Gastrocnemius medialis (tissue), 4 donors: ENCODE data around the gene LARP1B. TPM values are rescaled to one million over a fixed set of nuclear protein-coding genes. Genes with fewer than 3 reads are reported as not detected.
"Not testable (repeated sequence)": the region's sequence is repeated elsewhere in the genome, so short reads cannot be mapped to it uniquely, and the experiment has no call there.

Experiments
- ATAC-seq, 2 donors: fragments of 150-250 bp; one replicate each; pipeline ENCODE4 v1.9.1; 2016
- DNase-seq, 2 donors: peaks; one replicate each; pipeline ENCODE4 v3.0.0-alpha.2; 2019
- H3K27ac ChIP-seq, 4 donors: fragments of 200-600 bp; sonication (generic); 1 replicate in 1 of 4; 2 replicates in 3 of 4; pipeline ENCODE4 v1.5.1; 2016 to 2018; ENCODE audit warnings: mild to moderate bottlenecking in 2 of 4, moderate library complexity in 1 of 4
- H3K27me3 ChIP-seq, 3 donors: fragments of 200-600 bp; sonication (generic) in 2 of 3; 1 replicate in 1 of 3; 2 replicates in 2 of 3; pipeline versions ENCODE4 v1.5.1 to v1.6.0; 2016 to 2019; ENCODE audit warnings: mild to moderate bottlenecking in 1 of 3, moderate library complexity in 1 of 3
- H3K36me3 ChIP-seq, 2 donors: fragments of 200-600 bp; sonication (generic) in 1 of 2; one replicate each; pipeline ENCODE4 v1.5.1; 2017 to 2018
- H3K4me1 ChIP-seq, 2 donors: fragments of 200-600 bp; sonication (generic) in 1 of 2; one replicate each; pipeline ENCODE4 v1.5.1; 2016 to 2017; ENCODE audit warnings: mild to moderate bottlenecking in 2 of 2
- H3K4me3 ChIP-seq, 4 donors: fragments of 200-600 bp; sonication (generic) in 3 of 4; 1 replicate in 1 of 4; 2 replicates in 3 of 4; pipeline ENCODE4 v1.5.1; 2016 to 2019; ENCODE audit warnings: mild to moderate bottlenecking in 2 of 4
- H3K9me3 ChIP-seq, 3 donors: fragments of 200-600 bp; sonication (generic) in 2 of 3; 1 replicate in 1 of 3; 2 replicates in 2 of 3; pipeline ENCODE4 v1.5.1; 2016 to 2019
- POLR2A ChIP-seq, 2 donors: fragments of 450-650 bp; IDR thresholded peaks; one replicate each; pipeline ENCODE4 v1.6.1; 2017; ENCODE audit warnings: antibody characterized with exemption in 2 of 2, mild to moderate bottlenecking in 2 of 2, moderate library complexity in 2 of 2
- in situ Hi-C, 4 donors: fragments of 200-750 bp; cut with MboI; loops; one replicate each; pipeline versions ENCODE4 v1.15.0 to v1.8.0; 2017; ENCODE audit warnings: low sequenced_read_pairs in 4 of 4
- intact Hi-C: fragments of 100-400 bp; cut with DNase I; formaldehyde crosslinking; loops from one replicate; pipeline ENCODE4 v1.15.1; 2023; ENCODE audit warnings: low total_unique reads
- total RNA-seq, 4 donors: library from RNA; depleted of rRNA; stranded (reverse); fragments of >200 nt; gene quantifications; one replicate each; pipeline versions ENCODE4 v1.1.0 to v1.2.3, GENCODE V29; 2016
- TF ChIP-seq, protein P1 (sequence below), 5 experiments: fragments of 450-650 bp in 3 of 5; fragments of 200-600 bp in 2 of 5; sonication (generic) in 2 of 5; IDR thresholded peaks in 4 of 5; conservative IDR thresholded peaks in 1 of 5; 1 replicate in 4 of 5; 2 replicates in 1 of 5; pipeline ENCODE4 v1.5.1; 2016 to 2019; ENCODE audit warnings: antibody characterized with exemption in 5 of 5, mild to moderate bottlenecking in 3 of 5, moderate library complexity in 3 of 5

Gene LARP1B
- total RNA-seq, 4 donors from 2014 or later: 19.5 to 23.5 (median 22.8) TPM

- intact Hi-C loops (no loop called here), in situ Hi-C loops (no loop called here)
- no peaks in the 10 kb centered on the region for H3K27me3 ChIP-seq
- no peaks in the 10 kb centered on the region for H3K36me3 ChIP-seq
- no peak for TF ChIP-seq POLR2A (IDR thresholded peaks at IDR 0.05)
- TF ChIP-seq, protein P1, sequence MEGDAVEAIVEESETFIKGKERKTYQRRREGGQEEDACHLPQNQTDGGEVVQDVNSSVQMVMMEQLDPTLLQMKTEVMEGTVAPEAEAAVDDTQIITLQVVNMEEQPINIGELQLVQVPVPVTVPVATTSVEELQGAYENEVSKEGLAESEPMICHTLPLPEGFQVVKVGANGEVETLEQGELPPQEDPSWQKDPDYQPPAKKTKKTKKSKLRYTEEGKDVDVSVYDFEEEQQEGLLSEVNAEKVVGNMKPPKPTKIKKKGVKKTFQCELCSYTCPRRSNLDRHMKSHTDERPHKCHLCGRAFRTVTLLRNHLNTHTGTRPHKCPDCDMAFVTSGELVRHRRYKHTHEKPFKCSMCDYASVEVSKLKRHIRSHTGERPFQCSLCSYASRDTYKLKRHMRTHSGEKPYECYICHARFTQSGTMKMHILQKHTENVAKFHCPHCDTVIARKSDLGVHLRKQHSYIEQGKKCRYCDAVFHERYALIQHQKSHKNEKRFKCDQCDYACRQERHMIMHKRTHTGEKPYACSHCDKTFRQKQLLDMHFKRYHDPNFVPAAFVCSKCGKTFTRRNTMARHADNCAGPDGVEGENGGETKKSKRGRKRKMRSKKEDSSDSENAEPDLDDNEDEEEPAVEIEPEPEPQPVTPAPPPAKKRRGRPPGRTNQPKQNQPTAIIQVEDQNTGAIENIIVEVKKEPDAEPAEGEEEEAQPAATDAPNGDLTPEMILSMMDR (IDR thresholded peaks at IDR 0.05 in 4 of 5, conservative IDR thresholded peaks at IDR 0.05 in 1 of 5): no peak
- no peak for DNase-seq
- H3K27ac ChIP-seq: no peak overlapping the region
- ATAC-seq: no peak
- H3K4me3 ChIP-seq: no peak overlapping the region
- no peaks in the 10 kb centered on the region for H3K9me3 ChIP-seq
- no peaks in the 10 kb centered on the region for H3K4me1 ChIP-seq
These were observed 183.3 kb downstream of the LARP1B start for GRCh38 chr4:128244379-128244778.

DNA sequence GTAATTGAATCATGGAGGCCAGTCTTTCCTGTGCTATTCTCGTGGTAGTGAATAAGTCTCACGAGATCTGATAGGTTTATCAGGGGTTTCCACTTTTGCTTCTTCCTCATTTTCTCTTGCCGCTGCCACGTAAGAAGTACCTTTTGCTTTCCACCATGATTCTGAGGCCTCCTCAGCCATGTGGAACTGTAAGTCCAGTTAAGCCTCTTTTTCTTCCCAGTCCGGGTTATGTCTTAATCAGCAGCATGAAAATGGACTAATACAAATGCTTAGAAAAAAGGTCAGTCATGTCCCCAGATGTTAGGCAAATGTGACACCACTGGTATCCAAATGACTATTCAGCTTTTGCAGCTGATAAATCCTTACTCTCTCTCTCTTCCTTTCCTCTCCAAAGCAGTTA lies 184.3 kb downstream of the LARP1B start:
- H3K4me3 ChIP-seq, H3K27me3 ChIP-seq, intact Hi-C loops, in situ Hi-C loops, H3K27ac ChIP-seq, ATAC-seq, H3K9me3 ChIP-seq, H3K36me3 ChIP-seq, DNase-seq, H3K4me1 ChIP-seq: not testable (repeated sequence)

- DNase-seq (no peak), ATAC-seq (no peak)
- H3K27ac ChIP-seq: no peak overlapping the region
- H3K36me3 ChIP-seq: no peaks in the 10 kb centered on the region
- no peak overlapping the region for H3K4me3 ChIP-seq
- intact Hi-C loops (no loop called here), in situ Hi-C loops (no loop called here)
- TF ChIP-seq, protein P1 (IDR thresholded peaks at IDR 0.05 in 4 of 5, conservative IDR thresholded peaks at IDR 0.05 in 1 of 5): no peak
- no peak for TF ChIP-seq POLR2A (IDR thresholded peaks at IDR 0.05)
- H3K4me1 ChIP-seq: no peaks in the 10 kb centered on the region
- H3K27me3 ChIP-seq: no peaks in the 10 kb centered on the region
- H3K9me3 ChIP-seq: no peaks in the 10 kb centered on the region
These were observed 186.8 kb downstream of the LARP1B start for GRCh38 chr4:128247906-128248305.

GRCh38 chr4:128249787-128250668 lies 188.9 kb downstream of the LARP1B start:
- Histone ChIP-seq H3K9me3 (no peaks in the 10 kb centered on the region), H3K36me3 (no peaks in the 10 kb centered on the region), H3K27ac (no peak overlapping the region), H3K27me3 (no peaks in the 10 kb centered on the region), H3K4me3 (no peak overlapping the region), H3K4me1 (no peaks in the 10 kb centered on the region)
- no peak for ATAC-seq
- TF ChIP-seq POLR2A (IDR thresholded peaks at IDR 0.05): no peak
- TF ChIP-seq, protein P1 (IDR thresholded peaks at IDR 0.05 in 4 of 5, conservative IDR thresholded peaks at IDR 0.05 in 1 of 5): no peak
- in situ Hi-C loops (no loop called here), intact Hi-C loops (no loop called here)
- DNase-seq: no peak

GRCh38 chr4:128255906-128256305 lies 194.8 kb downstream of the LARP1B start:
- Histone ChIP-seq H3K27me3 (no peaks in the 10 kb centered on the region), H3K4me1 (no peaks in the 10 kb centered on the region), H3K9me3 (no peaks in the 10 kb centered on the region), H3K27ac (no peak overlapping the region), H3K4me3 (no peak overlapping the region), H3K36me3 (no peaks in the 10 kb centered on the region)
- intact Hi-C loops (no loop called here), in situ Hi-C loops (no loop called here)
- TF ChIP-seq POLR2A (IDR thresholded peaks at IDR 0.05): no peak
- TF ChIP-seq, protein P1 (IDR thresholded peaks at IDR 0.05 in 4 of 5, conservative IDR thresholded peaks at IDR 0.05 in 1 of 5): no peak
- no peak for ATAC-seq
- no peak for DNase-seq
